ENCODE results near the gene UBE2J2. TPM values are rescaled to one million over a fixed set of nuclear protein-coding genes. Genes with fewer than 3 reads are reported as not detected.

UBE2J2 gene
- polyA plus RNA-seq, 1 donor from 2014 or later: 79.7 TPM

- H3K9me2 ChIP-seq (ENCODE audit: insufficient read depth, low read length): no peaks in the 10 kb centered on the region
- no peaks in the 10 kb centered on the region for H3K27me3 ChIP-seq (ENCODE audit: insufficient read depth, low read depth, low read length)
- no peak for TF ChIP-seq EP300 (conservative IDR thresholded peaks at IDR 0.05; ENCODE audit: poor library complexity, severe bottlenecking)
- TF ChIP-seq REST (IDR thresholded peaks at IDR 0.05; ENCODE audit: borderline replicate concordance): no peak
- no peak for TF ChIP-seq EZH2 (IDR thresholded peaks at IDR 0.05; ENCODE audit: borderline replicate concordance, insufficient read depth, low read length, poor library complexity, severe bottlenecking)
- no peak for TF ChIP-seq TAF1 (IDR thresholded peaks at IDR 0.05; ENCODE audit: low read depth)
- no peak for TF ChIP-seq SMC3 (conservative IDR thresholded peaks at IDR 0.05; ENCODE audit: poor library complexity)
- TF ChIP-seq POLR2AphosphoS5 (IDR thresholded peaks at IDR 0.05): no peak
- H4K20me1 ChIP-seq (ENCODE audit: insufficient read depth): no peaks in the 10 kb centered on the region
- no peaks in the 10 kb centered on the region for H3K36me3 ChIP-seq (ENCODE audit: insufficient read depth, low read length)
- no peak overlapping the region for H2AFZ ChIP-seq (ENCODE audit: low read depth, low read length)
- no peak overlapping the region for H3K4me2 ChIP-seq (ENCODE audit: low read length)
- H3K9me3 ChIP-seq (ENCODE audit: low read length): no peaks in the 10 kb centered on the region
- H3K4me3 ChIP-seq (ENCODE audit: low read length): no peak overlapping the region
- no peaks in the 10 kb centered on the region for H3F3A ChIP-seq (ENCODE audit: insufficient read depth, low read length, poor library complexity, severe bottlenecking)
- no peak overlapping the region for H3K9ac ChIP-seq (ENCODE audit: low read length)
- no peaks in the 10 kb centered on the region for H3K79me2 ChIP-seq (replicated peaks; ENCODE audit: insufficient read depth, low read length)
- H3K27ac ChIP-seq (ENCODE audit: low read length): no peak overlapping the region
These were observed 55.8 kb downstream of the UBE2J2 start for GRCh38 chr1:1217621-1218523.

- H3K79me2 ChIP-seq (replicated peaks; ENCODE audit: insufficient read depth, low read length): no peaks in the 10 kb centered on the region
- no peaks in the 10 kb centered on the region for H3K9me2 ChIP-seq (ENCODE audit: insufficient read depth, low read length)
- no peak overlapping the region for H3K4me2 ChIP-seq (ENCODE audit: low read length)
- no peaks in the 10 kb centered on the region for H3K36me3 ChIP-seq (ENCODE audit: insufficient read depth, low read length)
- TF ChIP-seq TAF1 (IDR thresholded peaks at IDR 0.05; ENCODE audit: low read depth): no peak
- TF ChIP-seq POLR2AphosphoS5 (IDR thresholded peaks at IDR 0.05): no peak
- TF ChIP-seq SMC3 (conservative IDR thresholded peaks at IDR 0.05; ENCODE audit: poor library complexity): no peak
- no peak for TF ChIP-seq RAD21 (conservative IDR thresholded peaks at IDR 0.05)
- no peak for TF ChIP-seq REST (IDR thresholded peaks at IDR 0.05; ENCODE audit: borderline replicate concordance)
- no peak for TF ChIP-seq EP300 (conservative IDR thresholded peaks at IDR 0.05; ENCODE audit: poor library complexity, severe bottlenecking)
- TF ChIP-seq CTCF (IDR thresholded peaks at IDR 0.05; ENCODE audit: poor library complexity, severe bottlenecking): no peak
- no peak for TF ChIP-seq MXI1 (conservative IDR thresholded peaks at IDR 0.05; ENCODE audit: poor library complexity, severe bottlenecking)
- TF ChIP-seq EZH2 (IDR thresholded peaks at IDR 0.05; ENCODE audit: borderline replicate concordance, insufficient read depth, low read length, poor library complexity, severe bottlenecking): no peak
- H3F3A ChIP-seq (ENCODE audit: insufficient read depth, low read length, poor library complexity, severe bottlenecking): no peaks in the 10 kb centered on the region
- no peak overlapping the region for H3K4me3 ChIP-seq (ENCODE audit: low read length)
- H3K27me3 ChIP-seq (ENCODE audit: insufficient read depth, low read depth, low read length): no peaks in the 10 kb centered on the region
- H3K9ac ChIP-seq (ENCODE audit: low read length): no peak overlapping the region
- no peak overlapping the region for H2AFZ ChIP-seq (ENCODE audit: low read depth, low read length)
- H3K9me3 ChIP-seq (ENCODE audit: low read length): no peaks in the 10 kb centered on the region
- H4K20me1 ChIP-seq (ENCODE audit: insufficient read depth): no peaks in the 10 kb centered on the region
- H3K27ac ChIP-seq (ENCODE audit: low read length): no peak overlapping the region
These were observed 56.7 kb downstream of the UBE2J2 start for GRCh38 chr1:1216770-1217620.

Measured in neural cell (in vitro differentiated cells).